GM23338 (cell line): Measurements from ENCODE around the gene ALDH1L2. TPM values are rescaled to one million over a fixed set of nuclear protein-coding genes. Genes with fewer than 3 reads are reported as not detected.

ENCODE experiments used
- ATAC-seq: fragments of 200-7000 bp; cut with Tn5 transposase; 3 replicates; pipeline ENCODE4 v1.9.1; 2020
- DNase-seq: peaks from one replicate; pipeline ENCODE4 v3.0.0-alpha.2; 2015; ENCODE audit warnings: low spot score
- H2AFZ ChIP-seq: fragments of 200-600 bp; sonication (generic); 2 replicates; pipeline ENCODE4 v1.8.0; 2016; ENCODE audit warnings: antibody characterized with exemption, mild to moderate bottlenecking, moderate library complexity
- H3F3A ChIP-seq: fragments of 200-600 bp; sonication (generic); replicated peaks from 2 replicates; pipeline ENCODE4 v1.8.0; 2017; ENCODE audit warnings: antibody characterized with exemption, mixed run types, low read depth
- H3K27ac ChIP-seq: fragments of 200-600 bp; sonication (generic); 2 replicates; pipeline ENCODE4 v1.6.1; 2016; ENCODE audit warnings: low read depth
- H3K27me3 ChIP-seq: fragments of 200-600 bp; sonication (generic); 2 replicates; pipeline ENCODE4 v1.8.0; 2016; ENCODE audit warnings: mild to moderate bottlenecking, mixed run types, moderate library complexity; ENCODE audit not compliant: insufficient read depth
- H3K36me3 ChIP-seq: fragments of 200-600 bp; sonication (generic); 2 replicates; pipeline ENCODE4 v1.8.0; 2016; ENCODE audit warnings: mild to moderate bottlenecking; ENCODE audit not compliant: insufficient read depth
- H3K4me1 ChIP-seq: fragments of 200-600 bp; sonication (generic); 2 replicates; pipeline ENCODE4 v1.8.0; 2016; ENCODE audit warnings: mild to moderate bottlenecking, moderate library complexity; ENCODE audit not compliant: insufficient read depth
- H3K4me2 ChIP-seq: fragments of 200-600 bp; sonication (generic); 2 replicates; pipeline ENCODE4 v1.7.1; 2017; ENCODE audit warnings: mixed run types
- H3K4me3 ChIP-seq: fragments of 200-600 bp; sonication (generic); 2 replicates; pipeline ENCODE4 v1.6.1; 2016; ENCODE audit warnings: mixed run types
- H3K79me2 ChIP-seq: fragments of 200-600 bp; sonication (generic); replicated peaks from 2 replicates; pipeline ENCODE4 v1.8.0; 2017; ENCODE audit warnings: mild to moderate bottlenecking; ENCODE audit not compliant: insufficient read depth
- H3K9me2 ChIP-seq: fragments of 200-600 bp; sonication (generic); 2 replicates; pipeline ENCODE4 v1.8.0; 2017; ENCODE audit not compliant: insufficient read depth
- H4K20me1 ChIP-seq: fragments of 200-600 bp; sonication (generic); replicated peaks from 2 replicates; pipeline ENCODE4 v1.8.0; 2017; ENCODE audit warnings: mild to moderate bottlenecking; ENCODE audit not compliant: insufficient read depth
- H3K27ac Mint-ChIP-seq: 2 replicates; pipeline ENCODE4 v1.8.0; 2020; ENCODE audit warnings: inconsistent platforms, mild to moderate bottlenecking, moderate library complexity, mixed read lengths
- H3K27me3 Mint-ChIP-seq: 3 replicates; pipeline ENCODE4 v1.8.0; 2022; ENCODE audit warnings: low read depth, mild to moderate bottlenecking, moderate library complexity, mixed read lengths, inconsistent platforms; ENCODE audit not compliant: insufficient read depth, poor library complexity
- H3K36me3 Mint-ChIP-seq: 3 replicates; pipeline ENCODE4 v1.8.0; 2021; ENCODE audit warnings: low read depth, mild to moderate bottlenecking, inconsistent platforms, moderate library complexity, mixed read lengths
- H3K4me1 Mint-ChIP-seq: 3 replicates; pipeline ENCODE4 v1.8.0; 2020; ENCODE audit warnings: mild to moderate bottlenecking, inconsistent platforms, mixed read lengths
- H3K4me3 Mint-ChIP-seq: 3 replicates; pipeline ENCODE4 v1.8.0; 2021; ENCODE audit warnings: moderate library complexity, mild to moderate bottlenecking, inconsistent platforms, mixed read lengths
- H3K9me3 Mint-ChIP-seq: 3 replicates; pipeline ENCODE4 v1.8.0; 2020; ENCODE audit warnings: moderate library complexity, mild to moderate bottlenecking, inconsistent platforms, mixed read lengths
- CREB1 ChIP-seq: fragments of 250-450 bp; sonication (Bioruptor Pico); IDR thresholded peaks from 2 replicates; pipeline ENCODE4 v1.5.0; 2020; ENCODE audit warnings: low read depth, mild to moderate bottlenecking, moderate library complexity
- CTCF ChIP-seq, 2 experiments: fragments of 200-600 bp in 1 of 2; sonication (generic) in 1 of 2; conservative IDR thresholded peaks; 2 replicates each; pipeline versions ENCODE4 v1.5.1 to v1.6.1; 2016 to 2017; ENCODE audit warnings: antibody characterized with exemption in 2 of 2, low read depth in 2 of 2, mild to moderate bottlenecking in 2 of 2, moderate library complexity in 1 of 2
- ETS1 ChIP-seq: IDR thresholded peaks from 2 replicates; pipeline ENCODE4 v1.6.1; 2016; ENCODE audit warnings: antibody characterized with exemption
- EZH2 ChIP-seq: fragments of 200-600 bp; sonication (generic); IDR thresholded peaks from one replicate; pipeline ENCODE4 v1.8.0; 2017; ENCODE audit warnings: antibody characterized with exemption, mild to moderate bottlenecking, low read depth; ENCODE audit not compliant: unreplicated experiment
- EZH2phosphoT487 ChIP-seq: fragments of 200-600 bp; sonication (generic); IDR thresholded peaks from one replicate; pipeline ENCODE4 v1.8.1; 2018; ENCODE audit warnings: antibody characterized with exemption; ENCODE audit not compliant: unreplicated experiment
- JUNB ChIP-seq: IDR thresholded peaks from one replicate; pipeline ENCODE4 v1.6.1; 2016; ENCODE audit warnings: antibody characterized with exemption; ENCODE audit not compliant: unreplicated experiment
- NANOG ChIP-seq: IDR thresholded peaks from 2 replicates; pipeline ENCODE4 v1.6.1; 2016; ENCODE audit warnings: antibody characterized with exemption, borderline replicate concordance
- POLR2AphosphoS5 ChIP-seq: IDR thresholded peaks from 2 replicates; pipeline ENCODE4 v1.6.1; 2016; ENCODE audit warnings: antibody characterized with exemption, low read depth
- REST ChIP-seq: IDR thresholded peaks from one replicate; pipeline ENCODE4 v1.6.1; 2018; ENCODE audit warnings: antibody characterized with exemption; ENCODE audit not compliant: unreplicated experiment
- STAT1 ChIP-seq: IDR thresholded peaks from one replicate; pipeline ENCODE4 v1.6.1; 2016; ENCODE audit warnings: antibody characterized with exemption; ENCODE audit not compliant: unreplicated experiment
- ZNF114 ChIP-seq: fragments of 250-450 bp; sonication (Bioruptor Pico); IDR thresholded peaks from 2 replicates; pipeline ENCODE4 v1.5.0; 2020; ENCODE audit warnings: mild to moderate bottlenecking, moderate library complexity
- ZNF331 ChIP-seq: fragments of 250-450 bp; sonication (Bioruptor Pico); IDR thresholded peaks from 2 replicates; pipeline ENCODE4 v1.5.0; 2020; ENCODE audit warnings: low read depth, mild to moderate bottlenecking, moderate library complexity
- ZNF462 ChIP-seq: fragments of 250-450 bp; sonication (Bioruptor Pico); IDR thresholded peaks from 2 replicates; pipeline ENCODE4 v1.5.0; 2020; ENCODE audit warnings: mild to moderate bottlenecking, moderate library complexity
- polyA plus RNA-seq: library from polyadenylated mRNA; unstranded; fragments of >200 nt; fragmentation: Nextera tagmentation; extraction: Ambion mirVana; gene quantifications from 2 replicates; pipeline ENCODE4 v1.2.1, GENCODE V29; 2016
- total RNA-seq: library from RNA; depleted of rRNA; stranded (reverse); fragments of >200 nt; shearing (Covaris generic); gene quantifications from 2 replicates; pipeline ENCODE4 v1.2.3, GENCODE V29; 2014

ALDH1L2 gene
- total and polyA plus RNA-seq, 2 experiments from 2014 or later, result 5.8 to 9.1 TPM

- H3K27me3 Mint-ChIP-seq, result no peaks in the 10 kb centered on the region
- peaks cover 45% of the 10 kb centered on the region; the same call in 1 of the 2 replicates for H3K36me3 ChIP-seq
- peaks cover 28% of the 10 kb centered on the region for H3K79me2 ChIP-seq
- H3K27ac ChIP-seq, result no peak overlapping the region
- peaks cover 12% of the 10 kb centered on the region for H3K4me1 ChIP-seq
- DNase-seq (no peak), ATAC-seq (no peak)
- no peaks in the 10 kb centered on the region for H3F3A ChIP-seq
- H3K4me2 ChIP-seq, result no peak overlapping the region
- H3K9me2 ChIP-seq, result no peaks in the 10 kb centered on the region
- no peaks in the 10 kb centered on the region for H4K20me1 ChIP-seq
- H3K9me3 Mint-ChIP-seq, result no peaks in the 10 kb centered on the region
- H3K36me3 Mint-ChIP-seq, result peaks cover 71% of the 10 kb centered on the region
- H3K4me3 ChIP-seq, result no peak overlapping the region
- H3K27me3 ChIP-seq, result no peaks in the 10 kb centered on the region
- peaks cover 17% of the 10 kb centered on the region for H3K4me1 Mint-ChIP-seq
- H3K27ac Mint-ChIP-seq, result no peak overlapping the region
- H3K4me3 Mint-ChIP-seq, result no peak overlapping the region
- H2AFZ ChIP-seq, result no peak overlapping the region
- no peak for TF ChIP-seq EZH2
- no peak for TF ChIP-seq ZNF462 (CRISPR knock-in tag)
- TF ChIP-seq CTCF (conservative IDR thresholded peaks at IDR 0.05; ENCODE audit: low read depth in 2 of 2), result no peak
- TF ChIP-seq POLR2AphosphoS5, result no peak
- no peak for TF ChIP-seq ETS1
- TF ChIP-seq STAT1, result no peak
- TF ChIP-seq REST, result no peak
- no peak for TF ChIP-seq CREB1 (CRISPR knock-in tag)
- no peak for TF ChIP-seq EZH2phosphoT487
- TF ChIP-seq ZNF114 (CRISPR knock-in tag), result no peak
- no peak for TF ChIP-seq ZNF331 (CRISPR knock-in tag)
- TF ChIP-seq NANOG, result no peak
- TF ChIP-seq JUNB, result no peak
Measured at GRCh38 chr12:105116969-105117368, 32.7 kb upstream of the ALDH1L2 start.
